ENCODE results near the gene SCN3B. TPM values are rescaled to one million over a fixed set of nuclear protein-coding genes. Genes with fewer than 3 reads are reported as not detected.

The SCN3B gene
- total and polyA plus RNA-seq, 8 donors: 0.15 to 2.2 (median 0.38) TPM; not detected in 3

- TF ChIP-seq EP300 (IDR thresholded peaks at IDR 0.05): no peak
- no peak for TF ChIP-seq CTCF (IDR thresholded peaks at IDR 0.05)
- no peak for TF ChIP-seq POLR2AphosphoS5 (IDR thresholded peaks at IDR 0.05)
- no peak for TF ChIP-seq POLR2A (IDR thresholded peaks at IDR 0.05)
- Histone ChIP-seq H3K9me3 (no peaks in the 10 kb centered on the region), H3K27me3 (peaks cover 0 to 9% (median 0%) of the 10 kb centered on the region in 3 donors), H3K4me3 (no peak overlapping the region), H3K36me3 (no peaks in the 10 kb centered on the region), H3K4me1 (peaks cover 22 to 47% (median 42%) of the 10 kb centered on the region in 4 donors), H3K27ac (no peak overlapping the region)
- intact Hi-C loops (cut with DNase I; ENCODE audit: low total_unique reads): loop anchor here (5.0 kb wide), 1 partner anchor 124 kb away; no protein-coding TSS in a partner anchor
- DNase-seq: no peak
- 90 to 96% (median 91%) methylated on average over 12 of the region's 12 CpGs for WGBS, 5 donors
Observed at GRCh38 chr11:123582992-123583504, 71.4 kb downstream of the SCN3B start.

- no peak for DNase-seq
- no peaks in the 10 kb centered on the region for H3K9me3 ChIP-seq
- H3K27me3 ChIP-seq: peaks cover 0 to 9% (median 0%) of the 10 kb centered on the region in 3 donors
- WGBS, 5 donors: 78 to 85% (median 83%) methylated on average over 14 to 22 of the region's 22 CpGs
- H3K4me1 ChIP-seq: peaks cover 14 to 42% (median 37%) of the 10 kb centered on the region in 4 donors
- intact Hi-C loops (cut with DNase I; ENCODE audit: low total_unique reads): loop anchor here (5.0 kb wide), 1 partner anchor 125 kb away; no protein-coding TSS in a partner anchor
- no peaks in the 10 kb centered on the region for H3K36me3 ChIP-seq
- H3K4me3 ChIP-seq: no peak overlapping the region
- H3K27ac ChIP-seq: no peak overlapping the region
- TF ChIP-seq EP300 (IDR thresholded peaks at IDR 0.05) (no peak), POLR2AphosphoS5 (IDR thresholded peaks at IDR 0.05) (no peak), POLR2A (IDR thresholded peaks at IDR 0.05) (no peak), CTCF (IDR thresholded peaks at IDR 0.05) (no peak)
Observed at GRCh38 chr11:123581651-123582399, 72.6 kb downstream of the SCN3B start.

- no peak overlapping the region for H3K27ac ChIP-seq
- no peaks in the 10 kb centered on the region for H3K9me3 ChIP-seq
- H3K4me3 ChIP-seq: no peak overlapping the region
- TF ChIP-seq POLR2AphosphoS5 (IDR thresholded peaks at IDR 0.05): peak in 2 of 3 donors; percentile 34 to 74
- no peak for TF ChIP-seq POLR2A (IDR thresholded peaks at IDR 0.05)
- TF ChIP-seq CTCF (IDR thresholded peaks at IDR 0.05): peak in 5 of 7 experiments; percentile 91 to 98 (median 97)
- no peak for TF ChIP-seq EP300 (IDR thresholded peaks at IDR 0.05)
- WGBS, 5 donors: 4 to 16% (median 9%) methylated on average over 20 to 25 of the region's 25 CpGs
- H3K4me1 ChIP-seq: peaks cover 5 to 35% (median 27%) of the 10 kb centered on the region in 4 donors
- intact Hi-C loops (cut with DNase I; ENCODE audit: low total_unique reads): loop anchor here (5.0 kb wide), 1 partner anchor 127 kb away; no protein-coding TSS in a partner anchor
- no peaks in the 10 kb centered on the region for H3K36me3 ChIP-seq
- peak; percentile 84 to 92 for DNase-seq
- H3K27me3 ChIP-seq: peaks cover 0 to 9% (median 0%) of the 10 kb centered on the region in 3 donors
Observed at GRCh38 chr11:123580557-123581275, 73.7 kb downstream of the SCN3B start.

- TF ChIP-seq EP300 (IDR thresholded peaks at IDR 0.05): no peak
- no peak for TF ChIP-seq POLR2AphosphoS5 (IDR thresholded peaks at IDR 0.05)
- TF ChIP-seq CTCF (IDR thresholded peaks at IDR 0.05): no peak
- TF ChIP-seq POLR2A (IDR thresholded peaks at IDR 0.05): no peak
- no peak for DNase-seq
- 86 to 93% (median 89%) methylated on average over 6 of the region's 6 CpGs for WGBS, 5 donors
- intact Hi-C loops (cut with DNase I; ENCODE audit: low total_unique reads): loop anchor here (5.0 kb wide), 1 partner anchor 127 kb away; no protein-coding TSS in a partner anchor
- no peak overlapping the region for H3K4me3 ChIP-seq
- H3K4me1 ChIP-seq: peaks cover 5 to 29% (median 22%) of the 10 kb centered on the region in 4 donors
- H3K9me3 ChIP-seq: no peaks in the 10 kb centered on the region
- H3K27me3 ChIP-seq: peaks cover 0 to 9% (median 0%) of the 10 kb centered on the region in 3 donors
- no peaks in the 10 kb centered on the region for H3K36me3 ChIP-seq
- H3K27ac ChIP-seq: no peak overlapping the region
Observed at GRCh38 chr11:123580137-123580536, 74.3 kb downstream of the SCN3B start.

Measured in stomach (tissue), 9 donors.